ENCODE data around the gene TLR7.

- TF ChIP-seq CTCF (IDR thresholded peaks at IDR 0.05), result no peak
- TF ChIP-seq POLR2A (IDR thresholded peaks at IDR 0.05), result no peak
Measured at GRCh38 chrX:12934850-12935249, 68.0 kb downstream of the TLR7 start.

Data from lower leg skin (tissue), 3 donors.